Uterus (tissue), 2 donors: ENCODE results near the gene TEK.

Experiments
- POLR2A ChIP-seq, 2 donors: fragments of 450-650 bp; IDR thresholded peaks; one replicate each; pipeline ENCODE4 v1.6.1; 2016; ENCODE audit warnings: antibody characterized with exemption in 2 of 2, mild to moderate bottlenecking in 1 of 2, moderate library complexity in 1 of 2
- TF ChIP-seq, protein P1 (sequence below), 4 experiments: fragments of 200-600 bp in 2 of 4; fragments of 450-650 bp in 2 of 4; sonication (generic) in 2 of 4; IDR thresholded peaks; one replicate each; pipeline ENCODE4 v1.5.1; 2016 to 2019; ENCODE audit warnings: antibody characterized with exemption in 4 of 4, mild to moderate bottlenecking in 2 of 4, moderate library complexity in 1 of 4

DNA sequence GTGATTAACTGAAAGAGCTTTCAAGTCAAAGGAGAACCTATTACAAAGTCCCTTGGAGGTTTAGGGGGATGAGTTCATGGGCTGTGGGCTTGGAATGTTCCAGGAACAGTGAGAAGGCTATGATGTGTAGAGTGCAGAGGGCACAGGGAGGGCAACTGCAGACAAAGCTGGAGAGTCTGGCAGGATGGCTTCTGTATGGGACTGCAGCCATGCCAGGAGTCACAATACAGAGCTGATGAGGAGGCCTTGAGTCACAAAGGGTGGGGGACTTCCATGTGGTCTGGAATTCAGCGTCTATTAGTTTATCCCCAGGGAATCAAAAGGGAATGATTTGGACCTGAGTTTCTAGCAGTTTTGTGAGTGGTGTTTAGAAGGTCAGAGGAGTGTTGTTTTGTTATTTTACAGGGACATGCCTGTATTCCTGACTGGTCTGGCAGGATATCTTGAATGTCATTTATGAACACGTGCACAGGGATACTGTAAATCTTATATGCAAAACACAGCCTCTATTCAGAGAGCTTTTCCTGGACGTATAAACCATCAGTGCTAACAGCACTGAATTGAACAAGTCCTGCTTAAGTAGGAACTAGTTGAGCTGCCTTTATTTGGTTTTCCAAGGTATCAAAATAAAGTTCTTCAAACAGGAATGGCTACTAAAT lies 14.3 kb upstream of the TEK start:
- TF ChIP-seq, protein P1, sequence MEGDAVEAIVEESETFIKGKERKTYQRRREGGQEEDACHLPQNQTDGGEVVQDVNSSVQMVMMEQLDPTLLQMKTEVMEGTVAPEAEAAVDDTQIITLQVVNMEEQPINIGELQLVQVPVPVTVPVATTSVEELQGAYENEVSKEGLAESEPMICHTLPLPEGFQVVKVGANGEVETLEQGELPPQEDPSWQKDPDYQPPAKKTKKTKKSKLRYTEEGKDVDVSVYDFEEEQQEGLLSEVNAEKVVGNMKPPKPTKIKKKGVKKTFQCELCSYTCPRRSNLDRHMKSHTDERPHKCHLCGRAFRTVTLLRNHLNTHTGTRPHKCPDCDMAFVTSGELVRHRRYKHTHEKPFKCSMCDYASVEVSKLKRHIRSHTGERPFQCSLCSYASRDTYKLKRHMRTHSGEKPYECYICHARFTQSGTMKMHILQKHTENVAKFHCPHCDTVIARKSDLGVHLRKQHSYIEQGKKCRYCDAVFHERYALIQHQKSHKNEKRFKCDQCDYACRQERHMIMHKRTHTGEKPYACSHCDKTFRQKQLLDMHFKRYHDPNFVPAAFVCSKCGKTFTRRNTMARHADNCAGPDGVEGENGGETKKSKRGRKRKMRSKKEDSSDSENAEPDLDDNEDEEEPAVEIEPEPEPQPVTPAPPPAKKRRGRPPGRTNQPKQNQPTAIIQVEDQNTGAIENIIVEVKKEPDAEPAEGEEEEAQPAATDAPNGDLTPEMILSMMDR (IDR thresholded peaks at IDR 0.05): no peak
- no peak for TF ChIP-seq POLR2A (IDR thresholded peaks at IDR 0.05)
